IPS-20b (cell line): Measurements from ENCODE around the gene OR10H5.
"Not testable (repeated sequence)": the region's sequence is repeated elsewhere in the genome, so short reads cannot be mapped to it uniquely, and the experiment has no call there.

Source experiments
- H3K27ac ChIP-seq: one replicate; pipeline ENCODE4 v1.5.1; 2013; ENCODE audit warnings: low read length
- H3K27me3 ChIP-seq: 2 replicates; pipeline ENCODE4 v1.6.1; 2013; ENCODE audit warnings: mild to moderate bottlenecking, low read length, inconsistent platforms; ENCODE audit not compliant: insufficient read depth
- H3K36me3 ChIP-seq: 2 replicates; pipeline ENCODE4 v1.6.1; 2013; ENCODE audit warnings: low read depth, mild to moderate bottlenecking, inconsistent platforms, low read length, moderate library complexity; ENCODE audit not compliant: insufficient read depth
- H3K4me1 ChIP-seq: 2 replicates; pipeline ENCODE4 v1.6.1; 2013; ENCODE audit warnings: mild to moderate bottlenecking, control low read depth, inconsistent platforms, low read length, moderate library complexity; ENCODE audit not compliant: insufficient read depth
- H3K4me3 ChIP-seq: 2 replicates; pipeline ENCODE4 v1.5.1; 2013; ENCODE audit warnings: mild to moderate bottlenecking, low read length, inconsistent platforms
- H3K9ac ChIP-seq: 2 replicates; pipeline ENCODE4 v1.6.1; 2013; ENCODE audit warnings: low read depth, mild to moderate bottlenecking, inconsistent platforms, low read length, moderate library complexity
- H3K9me3 ChIP-seq: 2 replicates; pipeline ENCODE4 v1.6.1; 2013; ENCODE audit warnings: mild to moderate bottlenecking, low read depth, low read length, inconsistent platforms; ENCODE audit not compliant: insufficient read depth

Gene OR10H5

DNA sequence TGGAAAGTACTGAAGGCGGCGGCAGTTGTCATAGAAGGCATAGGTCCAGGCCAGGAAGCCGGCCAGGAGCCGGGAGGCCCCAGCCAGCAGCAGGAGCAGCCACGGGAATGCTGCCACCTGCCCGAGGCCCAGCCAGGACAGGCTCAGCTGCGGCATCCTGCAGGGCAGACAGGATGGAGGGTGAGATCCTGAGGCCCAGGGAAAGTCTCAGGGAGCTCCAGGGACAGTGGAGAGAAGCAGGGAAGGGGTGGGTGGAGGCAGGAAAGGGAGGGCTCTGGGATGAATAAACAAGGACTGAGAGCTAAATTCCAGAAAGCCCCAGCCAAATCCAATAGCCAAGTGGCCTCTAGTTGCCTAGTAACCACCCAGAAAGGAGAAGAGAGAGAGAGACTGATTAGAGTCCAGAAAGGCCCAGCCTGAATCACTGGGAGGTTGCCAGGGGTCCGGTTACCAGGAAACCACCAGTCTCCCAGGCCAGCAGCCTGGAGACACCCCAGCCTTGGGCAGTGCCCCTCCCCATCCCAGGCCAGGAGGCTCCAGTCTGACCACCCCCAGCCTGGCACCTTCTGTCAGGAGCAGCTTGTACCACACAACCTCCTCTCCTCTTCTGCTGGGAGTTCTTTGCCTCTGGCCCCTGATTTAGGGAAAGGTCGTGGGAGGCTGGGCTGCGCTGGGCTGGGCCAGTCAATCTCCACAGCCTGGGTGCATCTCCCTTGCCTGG lies 7.5 kb upstream of the OR10H5 start:
- H3K9me3 ChIP-seq = peaks cover 83% of the 10 kb centered on the region
- H3K4me1 ChIP-seq = no peaks in the 10 kb centered on the region
- no peak overlapping the region for H3K27ac ChIP-seq
- H3K9ac ChIP-seq = no peak overlapping the region
- no peaks in the 10 kb centered on the region for H3K27me3 ChIP-seq
- no peaks in the 10 kb centered on the region for H3K36me3 ChIP-seq
- no peak overlapping the region for H3K4me3 ChIP-seq

DNA sequence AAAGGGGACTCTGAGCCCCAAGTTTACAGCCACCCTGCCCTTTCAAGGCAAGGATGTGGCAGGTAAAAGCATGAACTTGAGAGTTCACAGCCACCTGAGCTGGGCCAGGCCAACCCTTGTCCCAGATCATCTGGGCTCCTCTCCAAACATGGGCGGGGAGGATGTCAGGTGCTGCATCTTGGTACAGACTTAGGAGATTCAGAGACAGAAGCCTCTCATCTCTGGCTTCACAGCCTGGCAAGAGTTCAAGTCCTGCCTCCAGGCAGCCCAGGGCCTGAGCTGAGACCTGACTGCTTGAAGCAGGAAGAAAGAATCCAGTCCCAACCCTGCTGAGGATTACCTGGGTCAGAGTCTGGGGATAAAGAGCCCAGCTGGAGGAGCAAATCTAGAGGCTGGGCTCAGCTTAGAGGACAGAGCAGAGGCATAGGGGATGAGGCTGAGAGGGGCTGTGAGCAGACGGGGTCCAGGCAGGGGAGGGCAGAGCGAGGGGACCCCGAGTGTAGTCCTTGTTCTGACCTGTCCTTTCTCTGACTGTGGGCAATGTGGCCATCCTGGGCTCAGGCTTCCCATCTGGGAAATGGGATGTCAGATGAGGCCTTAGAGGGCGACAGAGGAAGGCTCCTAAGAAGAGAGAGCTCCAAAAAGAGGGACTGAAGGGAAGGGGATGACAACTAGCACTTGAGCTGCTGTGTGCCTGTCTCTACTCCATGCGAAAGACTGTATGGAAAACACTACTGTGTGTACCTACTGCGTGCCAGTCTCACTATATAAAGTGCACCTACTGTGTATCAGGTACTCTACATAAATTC lies 6.6 kb upstream of the OR10H5 start:
- Histone ChIP-seq H3K9me3 (peaks cover 74% of the 10 kb centered on the region), H3K4me3 (no peak overlapping the region), H3K27ac (no peak overlapping the region), H3K4me1 (no peaks in the 10 kb centered on the region), H3K27me3 (no peaks in the 10 kb centered on the region), H3K9ac (no peak overlapping the region), H3K36me3 (no peaks in the 10 kb centered on the region)

DNA sequence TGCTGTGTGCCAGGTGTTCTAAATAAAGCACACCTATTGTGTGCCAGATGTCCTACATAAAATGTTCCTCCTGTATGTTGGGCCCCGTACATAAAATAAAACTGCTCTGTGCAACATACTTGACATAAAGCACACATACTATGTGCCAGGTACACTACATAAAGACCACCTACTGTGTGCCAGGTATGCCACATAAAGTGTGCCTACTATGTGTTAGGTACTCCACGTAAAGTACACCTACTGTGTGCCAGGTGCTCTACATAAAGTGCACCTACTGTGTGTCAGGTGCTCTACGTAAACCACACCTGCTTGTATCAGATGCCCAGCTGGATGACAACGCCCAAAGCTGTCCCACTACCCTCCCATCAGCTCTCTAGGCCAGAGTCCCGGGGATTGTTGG lies 5.8 kb upstream of the OR10H5 start:
- Histone ChIP-seq H3K9ac (no peak overlapping the region), H3K4me3 (no peak overlapping the region), H3K36me3 (no peaks in the 10 kb centered on the region), H3K27me3 (no peaks in the 10 kb centered on the region), H3K9me3 (peaks cover 70% of the 10 kb centered on the region), H3K4me1 (no peaks in the 10 kb centered on the region), H3K27ac (no peak overlapping the region)

DNA sequence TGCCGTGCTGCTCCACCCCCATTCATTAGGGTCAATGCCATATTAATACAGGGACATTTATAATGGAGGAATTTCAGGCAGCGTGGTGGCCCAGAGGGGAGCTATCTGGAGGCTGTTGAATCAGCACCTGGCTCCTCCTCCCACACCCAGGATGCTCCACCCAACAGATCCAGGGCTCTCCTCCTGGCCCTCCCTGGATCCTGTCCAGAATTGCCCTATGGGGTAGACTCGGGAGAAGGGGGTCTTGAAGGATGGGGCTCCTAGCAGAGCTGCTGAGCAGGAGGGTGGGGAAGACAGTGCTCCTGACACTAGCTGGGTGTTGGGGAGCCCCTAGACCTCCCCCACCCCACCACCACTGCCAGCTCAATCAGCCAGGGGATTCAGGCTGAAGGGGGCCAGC lies 5.2 kb upstream of the OR10H5 start:
- peaks cover 69% of the 10 kb centered on the region for H3K9me3 ChIP-seq
- no peaks in the 10 kb centered on the region for H3K36me3 ChIP-seq
- H3K9ac ChIP-seq = no peak overlapping the region
- no peak overlapping the region for H3K27ac ChIP-seq
- H3K4me1 ChIP-seq = no peaks in the 10 kb centered on the region
- H3K27me3 ChIP-seq = no peaks in the 10 kb centered on the region
- no peak overlapping the region for H3K4me3 ChIP-seq

DNA sequence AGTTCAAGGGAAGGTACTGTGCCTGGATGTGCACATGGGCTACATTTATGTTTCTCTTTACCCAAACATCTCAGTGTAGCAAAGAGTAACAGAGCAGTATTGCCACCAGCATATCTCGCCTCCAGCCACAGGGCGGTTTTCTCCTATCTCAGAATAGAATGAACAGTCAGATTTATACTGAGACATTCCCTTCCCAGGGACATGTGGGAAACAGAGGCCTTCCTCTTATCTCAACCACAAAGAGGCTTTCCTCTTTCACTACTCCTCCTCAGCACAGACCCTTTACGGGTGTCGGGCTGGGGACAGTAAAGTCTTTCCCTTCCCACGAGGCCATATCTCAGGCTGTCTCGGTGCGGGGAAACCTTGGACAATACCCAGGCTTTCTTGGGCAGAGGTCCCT lies 4.6 kb upstream of the OR10H5 start:
- not testable (repeated sequence) for H3K9ac ChIP-seq, H3K27ac ChIP-seq, H3K36me3 ChIP-seq, H3K27me3 ChIP-seq, H3K4me1 ChIP-seq, H3K4me3 ChIP-seq
- peaks cover 68% of the 10 kb centered on the region for H3K9me3 ChIP-seq

DNA sequence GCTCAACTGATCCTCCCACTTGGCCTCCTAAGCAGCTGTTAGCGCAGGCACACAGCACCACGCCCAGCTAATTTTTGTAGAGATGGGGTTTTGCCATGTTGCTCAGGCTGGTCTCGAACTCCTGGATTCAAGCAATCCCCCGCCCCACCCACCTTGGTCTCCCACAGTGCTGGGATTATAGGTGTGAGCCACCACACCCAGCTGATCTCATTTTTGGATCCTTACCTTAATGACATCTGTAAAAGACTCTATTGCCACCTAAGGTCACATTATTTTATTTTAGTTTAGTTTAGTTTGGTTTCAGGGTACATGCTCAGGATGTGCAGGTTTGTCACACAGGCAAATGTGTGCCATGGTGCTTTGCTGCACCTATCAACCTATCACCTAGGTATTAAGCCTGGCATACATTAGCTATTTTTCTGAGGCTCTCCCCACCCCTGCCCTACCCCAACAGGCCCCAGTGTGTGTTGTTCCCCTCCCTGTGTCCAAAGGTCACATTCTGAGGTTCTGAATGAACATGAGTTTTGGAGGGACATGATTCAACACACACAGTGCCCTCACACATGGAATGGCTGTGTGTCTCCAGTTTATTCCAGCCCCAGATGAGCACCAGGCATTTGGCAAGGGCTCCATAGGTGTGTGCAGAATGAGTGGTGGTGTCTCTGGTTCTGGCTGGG lies 1.3 kb downstream of the OR10H5 start:
- H3K27me3 ChIP-seq = no peaks in the 10 kb centered on the region
- no peak overlapping the region for H3K9ac ChIP-seq
- no peak overlapping the region for H3K27ac ChIP-seq
- no peak overlapping the region for H3K4me3 ChIP-seq
- H3K4me1 ChIP-seq = no peaks in the 10 kb centered on the region
- H3K9me3 ChIP-seq = peaks cover 71% of the 10 kb centered on the region
- no peaks in the 10 kb centered on the region for H3K36me3 ChIP-seq

DNA sequence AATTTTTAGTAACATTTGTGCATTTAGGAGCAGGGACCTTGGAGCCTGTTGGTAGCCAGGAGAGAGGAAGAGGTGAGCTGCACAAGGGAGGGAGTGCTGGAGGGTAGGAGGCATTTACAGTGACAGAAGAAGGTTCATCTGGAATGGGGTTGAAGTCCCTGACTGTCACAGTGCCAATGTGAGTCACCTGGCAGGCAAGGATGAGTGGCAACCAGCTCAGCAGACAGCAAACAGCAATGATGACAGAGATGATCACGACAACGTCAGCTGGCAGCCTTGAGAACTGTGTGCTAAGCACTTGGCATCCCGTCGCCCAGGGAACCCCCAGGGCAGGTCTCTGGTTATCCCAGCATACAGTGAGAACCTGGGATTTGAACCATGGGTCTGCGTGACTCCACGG lies 2.6 kb downstream of the OR10H5 start:
- Histone ChIP-seq H3K27ac (no peak overlapping the region), H3K27me3 (no peaks in the 10 kb centered on the region), H3K9me3 (peaks cover 69% of the 10 kb centered on the region), H3K9ac (no peak overlapping the region), H3K4me1 (no peaks in the 10 kb centered on the region), H3K4me3 (no peak overlapping the region), H3K36me3 (no peaks in the 10 kb centered on the region)

DNA sequence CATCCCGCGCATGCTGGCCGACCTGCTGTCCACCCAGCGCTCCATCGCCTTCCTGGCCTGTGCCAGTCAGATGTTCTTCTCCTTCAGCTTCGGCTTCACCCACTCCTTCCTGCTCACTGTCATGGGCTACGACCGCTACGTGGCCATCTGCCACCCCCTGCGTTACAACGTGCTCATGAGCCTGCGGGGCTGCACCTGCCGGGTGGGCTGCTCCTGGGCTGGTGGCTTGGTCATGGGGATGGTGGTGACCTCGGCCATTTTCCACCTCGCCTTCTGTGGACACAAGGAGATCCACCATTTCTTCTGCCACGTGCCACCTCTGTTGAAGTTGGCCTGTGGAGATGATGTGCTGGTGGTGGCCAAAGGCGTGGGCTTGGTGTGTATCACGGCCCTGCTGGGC lies 6.8 kb downstream of the OR10H5 start:
- H3K27ac ChIP-seq, H3K4me3 ChIP-seq, H3K27me3 ChIP-seq, H3K4me1 ChIP-seq, H3K36me3 ChIP-seq, H3K9ac ChIP-seq: not testable (repeated sequence)
- H3K9me3 ChIP-seq = peaks cover 79% of the 10 kb centered on the region

DNA sequence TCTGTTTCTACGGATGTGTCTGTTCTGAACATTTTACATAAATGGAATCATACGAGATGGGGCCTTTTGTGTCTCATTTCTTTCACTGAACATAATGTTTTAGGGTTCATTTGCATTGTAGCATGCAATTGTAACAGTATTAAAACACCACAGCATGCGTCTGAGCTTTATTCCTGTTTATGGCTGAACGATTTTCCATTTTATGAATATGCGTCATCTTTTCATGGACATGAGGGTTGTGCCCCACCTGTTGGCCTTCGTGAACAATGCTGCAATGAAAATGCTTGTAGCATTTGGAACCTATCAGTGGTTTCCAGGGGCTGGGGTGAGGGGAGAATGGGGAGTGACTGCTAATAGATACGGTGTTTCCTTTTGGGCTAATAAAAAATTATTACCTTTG lies 22.9 kb downstream of the OR10H5 start:
- H3K9ac ChIP-seq = no peak overlapping the region
- no peak overlapping the region for H3K4me3 ChIP-seq
- H3K36me3 ChIP-seq = no peaks in the 10 kb centered on the region
- no peaks in the 10 kb centered on the region for H3K4me1 ChIP-seq
- H3K27ac ChIP-seq = no peak overlapping the region
- no peaks in the 10 kb centered on the region for H3K27me3 ChIP-seq
- H3K9me3 ChIP-seq = peaks cover 92% of the 10 kb centered on the region

DNA sequence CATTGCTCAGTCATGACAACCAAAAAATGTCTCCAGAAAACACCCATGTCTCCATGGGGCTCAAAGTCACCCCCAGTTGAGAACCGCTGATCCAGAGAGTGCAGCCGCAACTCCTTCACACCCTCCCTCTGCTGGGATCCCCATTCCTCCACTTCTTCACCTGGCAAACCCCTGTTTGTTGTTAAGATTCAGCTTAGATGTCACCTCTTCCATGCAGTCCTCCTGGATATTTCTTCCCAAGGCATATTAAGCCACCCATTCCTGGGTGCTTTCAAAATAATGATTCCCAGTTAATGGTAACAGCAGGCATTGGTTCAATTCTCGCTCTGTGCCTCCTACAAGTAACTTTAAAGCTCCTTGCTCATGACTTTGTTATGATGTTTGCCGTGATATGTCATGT lies 24.0 kb downstream of the OR10H5 start:
- no peaks in the 10 kb centered on the region for H3K27me3 ChIP-seq
- peaks cover 90% of the 10 kb centered on the region for H3K9me3 ChIP-seq
- H3K4me3 ChIP-seq = no peak overlapping the region
- no peaks in the 10 kb centered on the region for H3K4me1 ChIP-seq
- no peak overlapping the region for H3K9ac ChIP-seq
- no peak overlapping the region for H3K27ac ChIP-seq
- H3K36me3 ChIP-seq = no peaks in the 10 kb centered on the region

DNA sequence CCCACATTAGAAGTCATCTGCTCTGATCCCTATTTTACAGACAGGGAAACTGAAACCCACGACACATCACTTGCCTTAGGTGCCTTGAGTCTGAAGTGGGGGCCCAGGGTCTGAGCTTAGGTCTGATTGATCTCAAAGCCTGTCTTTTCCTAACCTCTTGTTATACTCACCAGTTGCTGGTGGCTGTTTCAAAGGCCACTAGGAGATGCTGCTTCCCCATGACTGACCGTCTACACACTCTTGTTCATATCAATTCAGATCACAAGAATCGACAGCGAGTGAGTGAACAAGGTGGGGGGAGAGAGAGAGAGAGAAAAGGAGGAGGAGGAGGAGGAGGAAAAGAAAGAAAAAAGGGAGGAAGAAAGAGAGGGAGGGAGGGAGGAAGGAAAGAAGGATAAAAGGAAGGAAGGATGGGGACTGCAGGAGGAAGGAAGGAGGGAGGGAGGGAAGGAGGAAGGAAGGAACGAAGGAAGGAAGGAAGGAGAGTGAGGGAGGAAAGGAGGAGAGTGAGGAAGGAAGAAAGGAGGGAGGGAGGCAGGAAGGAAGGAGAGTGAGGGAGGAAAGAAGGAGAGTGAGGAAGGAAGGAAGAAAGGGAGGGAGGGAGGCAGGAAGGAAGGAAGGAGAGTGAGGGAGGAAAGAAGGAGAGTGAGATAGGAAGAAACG lies 24.7 kb downstream of the OR10H5 start:
- no peaks in the 10 kb centered on the region for H3K27me3 ChIP-seq
- H3K9me3 ChIP-seq = peaks cover 90% of the 10 kb centered on the region
- H3K4me3 ChIP-seq = no peak overlapping the region
- no peaks in the 10 kb centered on the region for H3K36me3 ChIP-seq
- H3K4me1 ChIP-seq = no peaks in the 10 kb centered on the region
- H3K9ac ChIP-seq = no peak overlapping the region
- H3K27ac ChIP-seq = no peak overlapping the region
